Panc1 (cell line): ENCODE data around the gene CDADC1.

Source experiments
- POLR2AphosphoS5 ChIP-seq: IDR thresholded peaks from 2 replicates; pipeline ENCODE4 v1.6.1; 2012; ENCODE audit warnings: mild to moderate bottlenecking, low read depth, low read length, moderate library complexity
- SIN3A ChIP-seq: IDR thresholded peaks from 2 replicates; pipeline ENCODE4 v1.6.1; 2012; ENCODE audit warnings: low read depth, mild to moderate bottlenecking, low read length, moderate library complexity, borderline replicate concordance; ENCODE audit not compliant: insufficient read depth
- TF ChIP-seq, protein P1 (sequence below): fragments of 450-650 bp; IDR thresholded peaks from 2 replicates; pipeline ENCODE4 v1.5.1; 2017; ENCODE audit warnings: mild to moderate bottlenecking

DNA sequence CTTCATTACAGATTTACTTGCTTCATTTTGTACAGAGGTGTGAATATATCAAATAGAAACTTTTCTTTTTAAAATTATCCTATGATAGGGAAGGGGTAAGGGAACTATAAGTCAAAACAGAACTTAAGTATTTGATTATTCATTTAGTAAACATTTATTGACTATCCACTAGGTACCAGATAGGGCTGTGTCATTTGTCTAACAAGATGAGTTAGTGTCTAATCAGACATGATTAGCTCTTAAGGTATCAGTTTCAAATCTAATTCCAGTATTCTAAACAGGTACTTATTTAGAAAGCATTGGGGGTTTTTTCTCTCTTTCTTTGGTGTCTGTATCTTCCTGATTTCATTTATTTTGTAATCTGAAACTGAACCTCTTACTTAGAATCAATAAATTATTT, 32.2 kb downstream of the CDADC1 start:
- TF ChIP-seq, protein P1, sequence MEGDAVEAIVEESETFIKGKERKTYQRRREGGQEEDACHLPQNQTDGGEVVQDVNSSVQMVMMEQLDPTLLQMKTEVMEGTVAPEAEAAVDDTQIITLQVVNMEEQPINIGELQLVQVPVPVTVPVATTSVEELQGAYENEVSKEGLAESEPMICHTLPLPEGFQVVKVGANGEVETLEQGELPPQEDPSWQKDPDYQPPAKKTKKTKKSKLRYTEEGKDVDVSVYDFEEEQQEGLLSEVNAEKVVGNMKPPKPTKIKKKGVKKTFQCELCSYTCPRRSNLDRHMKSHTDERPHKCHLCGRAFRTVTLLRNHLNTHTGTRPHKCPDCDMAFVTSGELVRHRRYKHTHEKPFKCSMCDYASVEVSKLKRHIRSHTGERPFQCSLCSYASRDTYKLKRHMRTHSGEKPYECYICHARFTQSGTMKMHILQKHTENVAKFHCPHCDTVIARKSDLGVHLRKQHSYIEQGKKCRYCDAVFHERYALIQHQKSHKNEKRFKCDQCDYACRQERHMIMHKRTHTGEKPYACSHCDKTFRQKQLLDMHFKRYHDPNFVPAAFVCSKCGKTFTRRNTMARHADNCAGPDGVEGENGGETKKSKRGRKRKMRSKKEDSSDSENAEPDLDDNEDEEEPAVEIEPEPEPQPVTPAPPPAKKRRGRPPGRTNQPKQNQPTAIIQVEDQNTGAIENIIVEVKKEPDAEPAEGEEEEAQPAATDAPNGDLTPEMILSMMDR, result no peak
- no peak for TF ChIP-seq SIN3A
- TF ChIP-seq POLR2AphosphoS5, result no peak
